H1 (cell line): ENCODE results near the gene OR8D2. TPM values are rescaled to one million over a fixed set of nuclear protein-coding genes. Genes with fewer than 3 reads are reported as not detected.

Source experiments
- CTCF ChIA-PET: fragments of 300-600 bp; sonication (Branson Sonifier 250); formaldehyde crosslinking; loops from one replicate; lab custom pipeline; 2021; ENCODE audit not compliant: partially characterized antibody; lab: Charles Lee
- POLR2A ChIA-PET: fragments of 300-600 bp; sonication (Branson Sonifier 250); formaldehyde crosslinking; loops from one replicate; lab custom pipeline; 2021; ENCODE audit warnings: inconsistent platforms; ENCODE audit not compliant: partially characterized antibody; lab: Charles Lee
- DNase-seq, 2 experiments: peaks; one replicate each; pipeline versions ENCODE4 v3.0.0 to v3.0.0-alpha.2; 2010 to 2022; ENCODE audit warnings: low spot score in 2 of 2, low read depth in 1 of 2, mixed read lengths in 1 of 2
- FAIRE-seq: peaks from 2 replicates; lab custom pipeline; 2011; peaks lifted over from hg19 to GRCh38; lab: Jason Lieb, UNC
- H2AFZ ChIP-seq: 2 replicates; pipeline ENCODE4 v1.8.1; 2012; ENCODE audit warnings: low read length, inconsistent platforms
- H2AK5ac ChIP-seq: 2 replicates; pipeline ENCODE4 v1.6.1; 2013; ENCODE audit warnings: low read depth, low read length
- H2BK120ac ChIP-seq: replicated peaks from 2 replicates; pipeline ENCODE3; 2013; ENCODE audit warnings: low read depth, low read length, inconsistent platforms
- H2BK12ac ChIP-seq: 2 replicates; pipeline ENCODE4 v1.6.1; 2013; ENCODE audit warnings: low read depth, low read length
- H2BK15ac ChIP-seq: 2 replicates; pipeline ENCODE4 v1.6.1; 2013; ENCODE audit warnings: low read length
- H2BK20ac ChIP-seq: 2 replicates; pipeline ENCODE4 v1.6.1; 2013; ENCODE audit warnings: low read length
- H2BK5ac ChIP-seq: 2 replicates; pipeline ENCODE4 v1.6.1; 2013; ENCODE audit warnings: low read depth, low read length
- H3K14ac ChIP-seq: 2 replicates; pipeline ENCODE4 v1.6.1; 2013; ENCODE audit warnings: inconsistent platforms; ENCODE audit not compliant: insufficient read length
- H3K18ac ChIP-seq: 2 replicates; pipeline ENCODE4 v1.6.1; 2013; ENCODE audit warnings: low read length; ENCODE audit errors: extremely low read depth
- H3K23ac ChIP-seq: 2 replicates; pipeline ENCODE4 v1.6.1; 2013; ENCODE audit warnings: inconsistent platforms; ENCODE audit not compliant: insufficient read length
- H3K23me2 ChIP-seq: 2 replicates; pipeline ENCODE4 v1.6.1; 2013; ENCODE audit warnings: low read depth, low read length
- H3K27ac ChIP-seq: 2 replicates; pipeline ENCODE4 v1.6.1; 2011; ENCODE audit warnings: low read depth, low read length, inconsistent platforms
- H3K27me3 ChIP-seq, 4 experiments: replicated peaks in 1 of 4; 1 replicate in 1 of 4; 2 replicates in 3 of 4; pipeline versions ENCODE4 v1.6.1 to v1.8.1; 2011 to 2013; ENCODE audit warnings: low read length in 3 of 4, mild to moderate bottlenecking in 3 of 4, inconsistent platforms in 2 of 4, mixed read lengths in 2 of 4, moderate library complexity in 1 of 4; ENCODE audit not compliant: control insufficient read depth in 3 of 4, insufficient read depth in 3 of 4; ENCODE audit errors: extremely low read depth in 1 of 4
- H3K36me3 ChIP-seq, 4 experiments: 2 replicates each; pipeline versions ENCODE4 v1.6.1 to v1.8.1; 2011 to 2013; ENCODE audit warnings: mild to moderate bottlenecking in 4 of 4, low read length in 3 of 4, moderate library complexity in 2 of 4, control low read depth in 1 of 4, inconsistent platforms in 1 of 4; ENCODE audit not compliant: insufficient read depth in 4 of 4, control insufficient read depth in 2 of 4
- H3K4ac ChIP-seq: replicated peaks from 2 replicates; pipeline ENCODE3; 2013; ENCODE audit warnings: low read length, low read depth, mixed read lengths, inconsistent platforms; ENCODE audit not compliant: insufficient read length
- H3K4me1 ChIP-seq, 4 experiments: replicated peaks in 1 of 4; 1 replicate in 1 of 4; 2 replicates in 3 of 4; pipeline versions ENCODE4 v1.6.1 to v1.8.1; 2011 to 2013; ENCODE audit warnings: low read length in 3 of 4, inconsistent platforms in 2 of 4, mixed read lengths in 1 of 4; ENCODE audit not compliant: insufficient read depth in 4 of 4, control insufficient read depth in 3 of 4
- H3K4me2 ChIP-seq, 2 experiments: 2 replicates each; pipeline versions ENCODE4 v1.6.1 to v1.8.1; 2011 to 2013; ENCODE audit warnings: low read depth in 2 of 2, low read length in 2 of 2, control low read depth in 1 of 2, inconsistent platforms in 1 of 2, mild to moderate bottlenecking in 1 of 2; ENCODE audit not compliant: insufficient read depth in 1 of 2
- H3K4me3 ChIP-seq, 4 experiments: fragments of 200-600, 300-600 bp in 1 of 4; sonication (generic), shearing (Covaris generic), sonication (Bioruptor Twin) in 1 of 4; 2 replicates each; pipeline versions ENCODE4 v1.5.1 to v1.8.1; 2011 to 2016; ENCODE audit warnings: low read length in 4 of 4, low read depth in 3 of 4, control low read depth in 2 of 4, inconsistent platforms in 2 of 4, mild to moderate bottlenecking in 2 of 4, mixed read lengths in 1 of 4, moderate library complexity in 1 of 4; ENCODE audit not compliant: insufficient read depth in 2 of 4; ENCODE audit errors: extremely low read depth in 1 of 4
- H3K56ac ChIP-seq: replicated peaks from 2 replicates; pipeline ENCODE3; 2013; ENCODE audit warnings: low read depth, mild to moderate bottlenecking, mixed read lengths, low read length, inconsistent platforms; ENCODE audit not compliant: insufficient read length
- H3K79me1 ChIP-seq: 2 replicates; pipeline ENCODE4 v1.6.1; 2013; ENCODE audit warnings: low read depth, low read length, control low read depth
- H3K79me2 ChIP-seq, 2 experiments: 2 replicates each; pipeline versions ENCODE4 v1.6.1 to v1.8.1; 2012 to 2013; ENCODE audit warnings: low read length in 2 of 2, mild to moderate bottlenecking in 2 of 2, inconsistent platforms in 1 of 2; ENCODE audit not compliant: insufficient read depth in 2 of 2, control insufficient read depth in 1 of 2
- H3K9ac ChIP-seq, 4 experiments: replicated peaks in 1 of 4; 1 replicate in 1 of 4; 2 replicates in 3 of 4; pipeline versions ENCODE4 v1.6.1 to v1.8.1; 2011 to 2013; ENCODE audit warnings: low read depth in 3 of 4, low read length in 3 of 4, control low read depth in 2 of 4, mild to moderate bottlenecking in 2 of 4, moderate library complexity in 2 of 4, inconsistent platforms in 1 of 4; ENCODE audit errors: extremely low read depth in 1 of 4
- H3K9me3 ChIP-seq, 2 experiments: 2 replicates each; pipeline versions ENCODE4 v1.6.1 to v1.8.1; 2012 to 2013; ENCODE audit warnings: mild to moderate bottlenecking in 2 of 2, moderate library complexity in 2 of 2, control low read depth in 1 of 2, inconsistent platforms in 1 of 2, low read depth in 1 of 2, low read length in 1 of 2, mixed read lengths in 1 of 2; ENCODE audit not compliant: insufficient read depth in 2 of 2
- H4K20me1 ChIP-seq, 2 experiments: replicated peaks in 1 of 2; 2 replicates each; pipeline versions ENCODE3 to v1.8.1; 2011 to 2013; ENCODE audit warnings: inconsistent platforms in 2 of 2, low read length in 2 of 2, mild to moderate bottlenecking in 1 of 2; ENCODE audit not compliant: insufficient read depth in 2 of 2, control insufficient read depth in 1 of 2
- H4K5ac ChIP-seq: 2 replicates; pipeline ENCODE4 v1.6.1; 2013; ENCODE audit warnings: low read length, low read depth, mixed read lengths, inconsistent platforms; ENCODE audit not compliant: insufficient read length
- H4K8ac ChIP-seq: 2 replicates; pipeline ENCODE4 v1.8.0; 2013; ENCODE audit warnings: mild to moderate bottlenecking, moderate library complexity, low read length, inconsistent platforms; ENCODE audit not compliant: insufficient read depth; ENCODE audit errors: extremely low read depth
- H4K91ac ChIP-seq: replicated peaks from 2 replicates; pipeline ENCODE3; 2013; ENCODE audit warnings: low read length, mixed read lengths, inconsistent platforms; ENCODE audit not compliant: insufficient read length
- BACH1 ChIP-seq: IDR thresholded peaks from 2 replicates; pipeline ENCODE4 v1.6.1; 2012; ENCODE audit warnings: low read length, improper control_type of control experiment
- BCL11A ChIP-seq, 2 experiments: IDR thresholded peaks; one replicate each; pipeline ENCODE4 v1.6.1; 2011; ENCODE audit warnings: low read depth in 2 of 2, low read length in 2 of 2, mild to moderate bottlenecking in 2 of 2
- BRCA1 ChIP-seq: IDR thresholded peaks from 2 replicates; pipeline ENCODE4 v1.6.1; 2012; ENCODE audit warnings: low read depth, low read length, improper control_type of control experiment
- CEBPB ChIP-seq: IDR thresholded peaks from 2 replicates; pipeline ENCODE4 v1.6.1; 2012; ENCODE audit warnings: low read depth, low read length
- CTCF ChIP-seq, 3 experiments: IDR thresholded peaks; 1 replicate in 2 of 3; 2 replicates in 1 of 3; pipeline versions ENCODE4 v1.5.1 to v1.6.1; 2011; ENCODE audit warnings: low read length in 3 of 3, mild to moderate bottlenecking in 3 of 3, inconsistent platforms in 2 of 3, low read depth in 1 of 3, moderate library complexity in 1 of 3; ENCODE audit not compliant: insufficient read depth in 1 of 3; ENCODE audit errors: control extremely low read depth in 1 of 3
- JUN ChIP-seq: IDR thresholded peaks from 2 replicates; pipeline ENCODE4 v1.6.1; 2011; ENCODE audit warnings: low read depth, mild to moderate bottlenecking, improper control_type of control experiment, low read length
- RAD21 ChIP-seq, 2 experiments: IDR thresholded peaks in 1 of 2; conservative IDR thresholded peaks in 1 of 2; 2 replicates each; pipeline ENCODE4 v1.6.1; 2011; ENCODE audit warnings: low read depth in 2 of 2, low read length in 2 of 2, improper control_type of control experiment in 1 of 2, inconsistent platforms in 1 of 2, mild to moderate bottlenecking in 1 of 2, moderate library complexity in 1 of 2
- SIRT6 ChIP-seq: IDR thresholded peaks from one replicate; pipeline ENCODE4 v1.7.1; 2012; ENCODE audit warnings: low read length, inconsistent platforms
- TAF7 ChIP-seq: optimal IDR thresholded peaks from 2 replicates; pipeline ENCODE3; 2011; ENCODE audit warnings: low read depth, mild to moderate bottlenecking, inconsistent platforms, low read length, moderate library complexity, borderline replicate concordance
- WGBS, 2 experiments: shearing (Covaris generic) in 1 of 2; methylation state at CpG; one replicate each; pipeline versions ENCODE4 v1.1.6 to v1.1.7; 2013 to 2015; ENCODE audit warnings: low lambda C conversion rate in 2 of 2, mixed read lengths in 2 of 2, inconsistent platforms in 1 of 2, low coverage in 1 of 2, missing lambda C conversion rate in 1 of 2; ENCODE audit not compliant: insufficient replicate concordance in 2 of 2, insufficient coverage in 1 of 2, insufficient read length in 1 of 2; ENCODE audit errors: extremely low coverage in 1 of 2, missing lambda C conversion rate in 1 of 2; 5-methylcytosine and 5-hydroxymethylcytosine counted together
- polyA plus RNA-seq, 7 experiments: library from polyadenylated mRNA; depleted of rRNA in 3 of 7; stranded (reverse) in 5 of 7; unstranded in 2 of 7; fragments of >200 nt in 5 of 7; fragments of 200-250 nt in 2 of 7; gene quantifications; 1 replicate in 5 of 7; 2 replicates in 1 of 7; 4 replicates in 1 of 7; pipeline versions ENCODE4 v1.2.1 to v1.2.3, GENCODE V29; 2011 to 2013; ENCODE audit warnings: missing spikeins in 2 of 7, mixed read lengths in 2 of 7
- total RNA-seq: library from RNA; stranded (reverse); fragmentation: NEBNext Ultra II Directional; extraction: Animal tissue kit (Norgen Biotek cat#: 25700); gene quantifications from 2 replicates; pipeline ENCODE4 v1.2.1, GENCODE V29; 2021

OR8D2 gene
- total and polyA plus RNA-seq, 2 of the 8 experiments (the other 6 are each of a cell fraction or from before 2014, with no cell fraction given), result not detected

- no peak overlapping the region for H2BK15ac ChIP-seq
- H2BK5ac ChIP-seq, result no peak overlapping the region
- no peak overlapping the region for H2BK20ac ChIP-seq
- H3K18ac ChIP-seq, result no peak overlapping the region
- no peak overlapping the region for H2BK12ac ChIP-seq
- H4K5ac ChIP-seq, result no peak overlapping the region
- H3K79me2 ChIP-seq, result no peaks in the 10 kb centered on the region
- no peaks in the 10 kb centered on the region for H3K79me1 ChIP-seq
- H2AK5ac ChIP-seq, result no peak overlapping the region
- no peak overlapping the region; the same call in 1 of the 2 replicates for H4K8ac ChIP-seq
- ChIA-PET POLR2A (interaction anchor here (1.0 kb wide), 1 partner anchor 149 kb away, joined by 3 read pairs; no protein-coding TSS in a partner anchor), CTCF (interaction anchor here (0.7 to 2.5 kb wide), 12 partner anchors 22 to 209 kb away, joined by 3 to 13 read pairs (median 4); partner anchors contain the start of genes OR8G5 and VWA5A)
- H4K91ac ChIP-seq, result no peak overlapping the region
- no peaks in the 10 kb centered on the region for H3K9me3 ChIP-seq
- no peaks in the 10 kb centered on the region for H3K23me2 ChIP-seq
- H4K20me1 ChIP-seq, result no peaks in the 10 kb centered on the region
- no peaks in the 10 kb centered on the region for H3K27me3 ChIP-seq
- H3K9ac ChIP-seq, result no peak overlapping the region
- no peak overlapping the region for H3K23ac ChIP-seq
- no peaks in the 10 kb centered on the region for H3K36me3 ChIP-seq
- FAIRE-seq (peak; percentile 78), DNase-seq (peak in 1 of 2 experiments; percentile 48)
- no peak for TF ChIP-seq JUN
- peak; percentile 63 to 66 for TF ChIP-seq RAD21 (IDR thresholded peaks at IDR 0.05 in 1 of 2, conservative IDR thresholded peaks at IDR 0.05 in 1 of 2; ENCODE audit: low read depth in 2 of 2, low read length in 2 of 2)
- no peak for TF ChIP-seq BACH1
- TF ChIP-seq SIRT6, result no peak
- TF ChIP-seq BRCA1, result no peak
- TF ChIP-seq CTCF (IDR thresholded peaks at IDR 0.05; ENCODE audit: control extremely low read depth in 1 of 3, insufficient read depth in 1 of 3, low read depth in 1 of 3, low read length in 3 of 3), result peak in 2 of 3 experiments; percentile 49 to 57; a peak in 3 of 4 replicates
- TF ChIP-seq CEBPB, result no peak
- TF ChIP-seq TAF7, result no peak
- TF ChIP-seq BCL11A (IDR thresholded peaks at IDR 0.05; ENCODE audit: low read depth in 2 of 2, low read length in 2 of 2), result no peak
- H3K4me1 ChIP-seq, result peaks cover 0 to 3% (median 0%) of the 10 kb centered on the region in 4 experiments; a peak in 1 of 7 replicates
- H3K14ac ChIP-seq, result no peak overlapping the region
- no peak overlapping the region for H3K4ac ChIP-seq
- no peak overlapping the region for H3K56ac ChIP-seq
- 81% methylated on average over 3 of the region's 3 CpGs; no CpG with 5 or more reads in 1 of the 2 experiments for WGBS, 2 experiments
- peak overlapping the region; percentile 49; the same call in 1 of the 2 replicates for H2AFZ ChIP-seq
- no peak overlapping the region for H3K27ac ChIP-seq
- H3K4me3 ChIP-seq, result no peak overlapping the region
- no peak overlapping the region for H2BK120ac ChIP-seq
- H3K4me2 ChIP-seq, result no peak overlapping the region
These were observed 42.2 kb downstream of the OR8D2 start for GRCh38 chr11:124277804-124278203.
